T-helper 1 cell (primary cell): ENCODE results near the gene PSME3.
"Not testable (repeated sequence)": the region's sequence is repeated elsewhere in the genome, so short reads cannot be mapped to it uniquely, and the experiment has no call there.

ENCODE experiments used
- DNase-seq, 5 donors: peaks; one replicate each; pipeline ENCODE4 v3.0.0-alpha.2; 2012 to 2020

PSME3 gene

GRCh38 chr17:42851371-42852240, 18.4 kb downstream of the PSME3 start:
- not testable (repeated sequence) for DNase-seq

- no peak for DNase-seq
These were observed 19.2 kb downstream of the PSME3 start for GRCh38 chr17:42852351-42852750.

DNA sequence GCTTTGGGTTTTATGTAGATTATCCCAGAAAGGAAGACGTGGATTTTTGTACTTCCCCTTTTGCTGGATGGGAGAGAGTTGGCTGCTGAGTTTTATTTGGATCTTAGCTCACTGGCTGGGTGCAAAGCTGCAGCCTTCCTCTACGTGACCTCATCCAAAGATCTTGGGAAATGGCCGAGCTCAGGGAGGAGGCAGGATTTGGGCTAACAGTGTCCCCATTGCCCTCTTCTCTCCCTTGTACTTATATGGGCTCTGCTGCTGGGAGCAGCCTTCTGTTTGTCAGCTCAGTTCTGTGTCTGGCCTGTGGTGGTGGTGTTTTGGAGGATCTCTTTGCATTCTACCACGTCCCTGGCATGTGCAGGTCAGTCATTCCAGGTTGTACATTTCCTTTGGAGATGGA, 19.8 kb downstream of the PSME3 start:
- no peak for DNase-seq

GRCh38 chr17:42853597-42853967, 20.4 kb downstream of the PSME3 start:
- no peak for DNase-seq

DNA sequence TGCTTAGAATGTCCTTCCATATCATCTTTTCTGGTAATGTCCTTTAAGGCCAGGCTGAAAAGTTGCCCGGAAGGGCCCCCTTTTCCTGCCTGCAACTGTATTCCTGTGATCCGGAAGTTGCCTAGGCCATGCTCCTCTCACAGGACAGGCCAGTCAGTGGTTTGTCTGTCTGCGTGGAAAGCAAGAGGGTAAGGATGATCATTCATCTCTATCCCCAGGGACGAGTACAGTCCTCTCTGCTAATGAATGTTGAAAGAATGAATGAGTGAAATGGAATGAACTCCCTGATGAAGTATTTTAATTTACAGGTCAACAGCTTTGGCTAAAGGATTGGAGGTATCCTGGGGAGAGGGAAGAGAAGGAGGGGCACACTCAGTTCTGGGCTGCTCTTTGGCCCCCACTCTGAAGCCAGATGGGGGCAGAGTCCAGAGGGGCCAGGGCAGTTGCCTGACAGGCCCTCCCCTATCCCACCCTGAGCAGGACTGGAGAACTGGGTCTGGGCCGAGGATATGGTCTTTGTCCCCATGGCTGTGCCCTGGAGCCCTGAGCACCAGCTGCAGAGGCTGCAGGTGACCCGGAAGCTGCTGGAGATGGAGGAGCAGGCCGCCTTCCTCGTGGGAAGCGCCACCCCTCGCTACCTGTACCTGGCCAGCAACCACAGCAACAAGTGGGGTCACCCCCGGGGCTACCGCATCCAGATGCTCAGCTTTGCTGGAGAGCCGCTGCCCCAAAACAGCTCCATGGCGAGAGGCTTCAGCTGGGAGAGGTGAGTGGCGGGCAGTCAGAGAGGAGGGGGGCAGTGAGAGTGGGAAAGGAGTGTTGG, 21.0 kb downstream of the PSME3 start:
- DNase-seq, result no peak

DNA sequence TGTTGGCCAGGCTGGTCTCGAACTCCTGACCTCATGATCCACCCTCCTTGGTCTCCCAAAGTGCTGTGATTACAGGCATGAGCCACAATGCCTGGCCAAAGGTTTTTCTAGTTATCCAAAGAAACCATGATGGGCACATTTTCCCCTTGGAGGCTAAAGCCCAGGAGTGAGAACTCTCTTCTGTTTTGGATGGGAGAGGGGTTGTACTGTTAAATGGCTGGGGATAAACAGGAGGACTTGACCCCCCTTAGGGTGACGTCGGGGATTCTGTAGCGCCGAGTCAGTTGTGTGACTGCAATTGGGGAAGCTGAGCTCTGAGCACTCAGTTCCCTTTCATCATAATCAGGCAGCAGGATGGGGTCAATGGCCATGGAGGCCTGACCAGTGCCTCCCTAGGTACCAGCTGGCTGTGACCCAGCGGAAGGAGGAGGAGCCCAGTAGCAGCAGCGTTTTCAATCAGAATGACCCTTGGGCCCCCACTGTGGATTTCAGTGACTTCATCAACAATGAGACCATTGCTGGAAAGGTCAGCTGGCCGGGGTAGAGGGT, 21.9 kb downstream of the PSME3 start:
- DNase-seq, result no peak

GRCh38 chr17:42856093-42856492, 22.9 kb downstream of the PSME3 start:
- not testable (repeated sequence) for DNase-seq

GRCh38 chr17:42856516-42856915, 23.3 kb downstream of the PSME3 start:
- DNase-seq, result not testable (repeated sequence)

DNA sequence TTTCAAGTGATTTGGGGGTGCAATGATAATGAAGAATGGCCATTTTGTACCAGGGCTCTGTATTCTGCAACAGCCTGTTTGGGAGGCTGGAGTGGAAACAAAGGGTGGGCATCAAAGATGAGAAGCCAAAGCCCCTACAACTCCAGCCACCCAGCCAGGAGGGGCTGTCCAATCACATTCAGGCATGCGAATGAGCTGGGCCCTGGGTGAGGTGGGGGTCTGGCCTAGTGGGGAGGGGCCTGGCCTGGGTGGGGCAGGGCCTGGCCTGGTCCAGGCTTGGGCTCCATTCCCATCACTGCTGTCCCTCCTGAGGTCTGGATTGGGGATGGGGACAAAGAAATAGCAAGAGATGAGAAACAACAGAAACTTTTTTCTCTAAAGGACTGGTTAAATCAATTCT, 24.2 kb downstream of the PSME3 start:
- no peak for DNase-seq

DNA sequence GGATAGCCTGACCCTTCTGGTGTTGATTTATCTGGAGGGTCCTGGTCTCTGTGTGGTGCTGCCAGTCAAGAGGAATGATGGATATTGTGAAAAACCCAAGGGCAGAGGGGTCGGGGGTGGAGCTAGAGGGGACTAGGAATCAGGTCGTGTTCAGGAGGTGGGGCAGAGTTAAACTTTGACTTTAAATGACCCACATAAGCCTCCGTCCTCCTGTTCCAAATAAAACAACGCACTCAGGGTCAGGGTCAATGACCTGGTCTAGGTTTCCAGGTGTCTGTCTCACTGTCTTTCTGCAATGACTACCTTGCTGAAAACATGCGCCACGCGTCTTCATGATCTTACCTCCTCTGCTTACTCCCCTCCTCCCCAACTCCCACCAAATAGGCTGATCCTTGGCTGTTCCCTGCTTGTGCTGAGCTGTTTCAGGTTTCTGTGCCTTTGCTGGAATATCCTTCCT, 32.5 kb downstream of the PSME3 start:
- DNase-seq, result no peak

DNA sequence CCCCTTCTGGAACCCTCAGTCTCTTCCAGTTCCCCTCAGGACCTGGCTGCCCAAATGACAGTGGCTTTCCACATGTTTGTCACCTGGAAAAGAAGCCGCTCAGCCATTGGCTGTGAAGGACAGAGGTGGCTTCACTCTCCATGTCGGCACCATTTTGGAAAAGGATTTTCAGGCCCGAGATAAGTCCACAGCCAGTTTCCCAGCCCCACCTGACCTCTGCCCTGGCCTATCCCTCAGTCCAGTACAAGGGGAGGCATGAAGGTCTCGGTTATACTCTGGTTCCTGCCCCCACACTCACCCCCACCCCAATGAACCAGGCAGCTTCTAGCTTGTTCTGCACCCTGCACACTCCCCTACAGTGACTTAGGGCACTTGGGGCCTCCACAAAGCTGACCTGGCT, 33.0 kb downstream of the PSME3 start:
- no peak for DNase-seq

DNA sequence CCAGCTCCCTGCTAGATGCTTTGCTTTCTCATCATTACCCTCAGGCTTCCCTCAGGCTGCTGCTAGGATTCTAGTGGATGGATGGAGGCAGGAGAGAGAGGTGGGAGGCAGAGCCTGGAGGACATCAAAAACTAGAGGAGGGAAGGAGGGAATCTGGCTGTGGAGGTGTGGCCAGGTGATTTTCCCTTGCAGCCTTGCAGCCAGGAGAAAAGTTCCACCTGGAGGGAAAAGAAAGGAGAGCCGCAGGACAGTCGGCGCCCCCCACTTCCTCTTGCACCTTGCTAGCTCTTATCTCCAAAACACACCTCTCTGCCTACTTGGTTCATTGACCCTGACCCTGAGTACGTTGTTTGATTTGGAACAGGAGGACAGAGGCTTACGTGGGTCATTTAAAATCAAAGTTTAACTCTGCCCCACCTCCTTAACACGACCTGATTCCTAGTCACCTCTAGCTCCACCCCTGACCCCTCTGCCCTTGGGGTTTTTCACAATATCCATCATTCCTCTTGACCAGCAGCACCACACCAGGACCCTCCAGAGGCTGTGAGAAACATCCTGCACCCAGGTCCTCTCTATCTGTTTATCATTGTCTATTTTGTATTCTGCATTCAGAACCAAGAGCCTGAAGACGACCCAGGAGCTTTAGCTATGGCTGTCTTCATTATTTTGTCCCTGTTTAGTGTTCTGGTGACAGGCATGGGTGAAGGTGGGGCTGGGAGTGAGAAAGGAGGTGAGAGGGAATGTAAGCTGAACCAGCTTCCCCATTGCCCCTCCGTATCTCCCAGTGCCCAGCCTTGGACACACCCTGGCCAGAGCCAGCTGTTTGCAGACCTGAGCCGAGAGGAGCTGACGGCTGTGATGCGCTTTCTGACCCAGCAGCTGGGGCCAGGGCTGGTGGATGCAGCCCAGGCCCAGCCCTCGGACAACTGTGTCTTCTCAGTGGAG, 33.7 kb downstream of the PSME3 start:
- no peak for DNase-seq

DNA sequence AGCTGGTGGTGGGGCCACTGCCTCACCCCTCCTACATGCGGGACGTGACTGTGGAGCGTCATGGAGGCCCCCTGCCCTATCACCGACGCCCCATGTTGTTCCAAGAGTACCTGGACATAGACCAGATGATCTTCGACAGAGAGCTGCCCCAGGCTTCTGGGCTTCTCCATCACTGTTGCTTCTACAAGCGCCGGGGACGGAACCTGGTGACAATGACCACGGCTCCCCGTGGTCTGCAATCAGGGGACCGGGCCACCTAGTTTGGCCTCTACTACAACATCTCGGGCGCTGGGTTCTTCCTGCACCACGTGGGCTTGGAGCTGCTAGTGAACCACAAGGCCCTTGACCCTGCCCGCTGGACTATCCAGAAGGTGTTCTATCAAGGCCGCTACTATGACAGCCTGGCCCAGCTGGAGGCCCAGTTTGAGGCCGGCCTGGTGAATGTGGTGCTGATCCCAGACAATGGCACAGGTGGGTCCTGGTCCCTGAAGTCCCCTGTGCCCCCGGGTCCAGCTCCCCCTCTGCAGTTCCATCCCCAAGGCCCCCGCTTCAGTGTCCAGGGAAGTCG, 34.6 kb downstream of the PSME3 start:
- not testable (repeated sequence) for DNase-seq

GRCh38 chr17:42868338-42868737, 35.1 kb downstream of the PSME3 start:
- no peak for DNase-seq

DNA sequence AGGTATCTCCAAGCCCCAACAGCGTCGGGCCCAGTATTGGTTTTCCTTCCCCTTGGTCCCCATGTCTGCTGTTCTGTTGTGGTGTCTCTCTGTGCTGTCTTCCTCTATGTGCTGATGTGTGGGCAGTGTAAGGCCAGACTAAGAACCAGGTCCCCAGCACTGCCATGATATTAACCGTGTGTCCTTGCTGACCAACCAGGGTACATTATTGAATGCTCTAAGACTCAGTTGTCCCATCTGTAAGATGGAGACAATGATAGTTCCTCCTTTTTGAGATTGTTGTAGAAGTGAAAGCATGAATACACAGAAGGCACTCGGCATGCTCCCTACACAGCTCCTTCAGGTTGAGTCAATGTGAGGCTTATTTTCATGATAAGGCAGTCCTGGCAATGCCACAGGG, 38.5 kb downstream of the PSME3 start:
- no peak for DNase-seq

GRCh38 chr17:42872251-42872965, 39.2 kb downstream of the PSME3 start:
- no peak for DNase-seq

DNA sequence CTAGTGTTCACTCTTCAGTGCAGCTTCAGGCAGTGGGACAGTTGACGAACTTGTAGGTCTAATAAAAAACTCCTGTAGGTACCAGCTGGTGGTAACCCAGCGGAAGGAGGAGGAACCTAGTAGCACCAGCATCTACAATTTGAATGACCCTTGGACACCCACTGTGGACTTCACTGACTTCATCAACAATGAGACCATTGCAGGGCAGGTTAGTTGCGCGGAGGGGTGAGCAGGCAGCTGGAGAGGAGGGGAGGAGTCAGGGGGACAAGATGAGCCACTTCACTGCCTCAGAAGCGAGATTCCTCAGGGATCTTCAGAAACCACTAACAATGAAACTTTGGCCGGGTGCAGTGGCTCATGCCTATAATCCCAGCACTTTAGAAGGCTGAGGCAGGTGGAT, 40.1 kb downstream of the PSME3 start:
- no peak for DNase-seq

DNA sequence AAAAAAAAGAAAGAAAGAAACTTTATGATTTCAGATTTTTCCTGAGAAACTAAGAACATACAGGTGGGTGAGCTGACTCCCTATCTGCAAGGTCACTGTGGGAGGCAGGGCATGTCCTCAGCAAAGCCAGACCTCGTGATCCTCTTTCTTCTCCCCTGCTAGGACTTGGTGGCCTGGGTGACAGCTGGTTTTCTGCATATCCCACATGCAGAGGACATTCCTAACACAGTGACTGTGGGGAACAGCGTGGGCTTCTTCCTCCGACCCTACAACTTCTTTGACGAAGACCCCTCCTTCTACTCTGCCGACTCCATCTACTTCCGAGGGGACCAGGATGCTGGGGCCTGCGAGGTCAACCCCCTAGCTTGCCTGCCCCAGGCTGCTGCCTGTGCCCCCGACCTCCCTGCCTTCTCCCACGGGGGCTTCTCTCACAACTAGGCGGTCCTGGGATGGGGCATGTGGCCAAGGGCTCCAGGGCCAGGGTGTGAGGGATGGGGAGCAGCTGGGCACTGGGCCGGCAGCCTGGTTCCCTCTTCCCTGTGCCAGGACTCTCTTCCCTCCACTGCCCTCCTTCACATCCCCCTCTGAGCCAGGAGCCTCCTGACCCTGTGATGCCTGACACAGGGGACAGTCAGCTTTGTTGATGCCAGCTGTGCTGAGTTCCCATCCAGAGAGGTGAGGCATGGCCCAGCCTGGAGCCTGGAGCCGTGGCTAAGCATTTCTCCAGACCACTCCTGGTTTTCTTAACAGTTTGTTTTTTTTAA, 40.9 kb downstream of the PSME3 start:
- not testable (repeated sequence) for DNase-seq

DNA sequence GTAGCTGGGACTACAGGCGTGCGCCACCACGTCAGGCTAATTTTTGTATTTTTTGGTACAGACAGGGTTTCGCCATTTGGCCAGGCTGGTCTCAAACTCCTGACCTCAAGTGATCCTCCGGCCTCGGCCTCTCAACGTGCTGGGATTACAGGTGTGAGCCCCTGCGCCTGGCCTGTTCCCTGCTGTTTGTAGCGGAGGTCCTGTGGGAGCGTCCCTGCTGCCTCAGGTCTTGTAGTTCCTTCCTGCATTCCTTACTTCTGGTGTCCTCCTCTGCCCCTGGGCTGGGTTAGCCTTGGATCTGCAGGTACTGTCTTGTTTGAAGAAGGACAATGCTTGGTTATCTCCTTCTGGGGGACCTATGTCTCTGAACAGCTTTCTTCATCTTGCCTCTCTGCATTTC, 43.8 kb downstream of the PSME3 start:
- DNase-seq, result no peak

GRCh38 chr17:42878123-42878880, 45.1 kb downstream of the PSME3 start:
- DNase-seq, result no peak
